Activated CD4-positive, alpha-beta T cell treated with anti-CD3 and anti-CD28 coated beads for 4 hours (primary cell): Measurements from ENCODE around the gene SMYD1.
"Not testable (repeated sequence)": the region's sequence is repeated elsewhere in the genome, so short reads cannot be mapped to it uniquely, and the experiment has no call there.

Source experiments
- DNase-seq, 2 donors: peaks; one replicate each; pipeline ENCODE4 v3.0.0-alpha.2; 2020

Gene SMYD1

GRCh38 chr2:88067598-88067997 is at the start of gene SMYD1:
Gene SMYD1, plus strand, starts transcription at chr2:88067825. Its CDS starts 40 bp downstream, at chr2:88067865.
- no peak for DNase-seq

DNA sequence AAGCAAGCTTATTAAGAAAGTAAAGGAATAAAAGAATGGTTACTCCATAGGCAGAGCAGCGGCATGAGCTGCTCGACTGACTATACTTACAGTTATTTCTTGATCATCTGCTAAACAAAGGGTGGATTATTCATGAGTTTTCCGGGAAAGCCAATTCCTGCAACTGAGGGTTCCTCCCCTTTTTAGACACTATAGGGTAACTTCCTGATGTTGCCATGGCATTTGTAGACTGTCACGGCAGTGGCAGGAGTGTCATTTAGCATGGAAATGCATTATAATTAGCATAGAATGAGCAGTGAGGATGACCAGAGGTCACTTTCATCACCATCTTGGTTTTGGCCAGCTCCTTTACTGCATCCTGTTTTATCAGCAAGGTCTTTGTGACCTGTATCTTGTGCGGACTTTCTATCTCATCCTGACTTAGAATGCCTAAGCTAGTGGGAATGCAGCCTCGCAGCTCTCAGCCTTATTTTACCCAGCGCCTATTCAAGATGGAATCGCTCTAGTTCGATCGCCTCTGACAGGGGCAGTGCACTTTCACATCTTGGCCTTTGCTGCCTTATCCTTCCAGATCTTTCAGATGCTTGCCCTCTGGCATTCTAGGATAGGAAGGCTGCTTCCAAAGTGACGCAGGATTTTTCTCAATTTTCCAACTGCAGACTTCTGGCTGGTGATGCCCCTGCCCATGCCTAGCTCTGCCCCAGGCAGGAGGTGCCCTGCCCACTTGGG is 49.4 kb upstream of the SMYD1 start:
- DNase-seq: not testable (repeated sequence)

- DNase-seq: no peak
These were observed 48.7 kb upstream of the SMYD1 start for GRCh38 chr2:88018909-88019308.

- DNase-seq: no peak
These were observed 47.6 kb upstream of the SMYD1 start for GRCh38 chr2:88019985-88020384.

- no peak for DNase-seq
These were observed 45.0 kb upstream of the SMYD1 start for GRCh38 chr2:88022669-88022921.

- DNase-seq: no peak
These were observed 43.1 kb upstream of the SMYD1 start for GRCh38 chr2:88024509-88024908.

- no peak for DNase-seq
These were observed 39.8 kb upstream of the SMYD1 start for GRCh38 chr2:88027697-88028389.

DNA sequence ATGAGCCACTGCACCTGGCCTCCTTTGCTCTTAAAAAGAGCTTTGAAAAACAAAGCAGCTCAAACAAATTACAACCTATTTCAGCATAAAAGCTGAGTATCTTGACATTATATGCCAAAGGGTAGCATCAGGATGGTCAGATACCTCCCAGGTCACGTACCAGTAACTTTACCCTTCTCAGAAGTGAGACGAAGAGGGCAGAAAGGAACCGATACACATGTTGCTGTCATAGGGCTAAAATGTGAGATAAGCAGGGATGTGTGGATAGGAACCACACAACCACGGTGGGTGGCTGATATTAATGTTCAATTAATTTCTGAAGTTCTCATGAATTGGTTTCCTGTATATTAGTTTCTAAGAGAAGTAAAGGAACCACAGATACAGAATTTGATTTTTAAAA is 38.7 kb upstream of the SMYD1 start:
- no peak for DNase-seq

GRCh38 chr2:88032070-88032702 is 35.4 kb upstream of the SMYD1 start:
- no peak for DNase-seq

DNA sequence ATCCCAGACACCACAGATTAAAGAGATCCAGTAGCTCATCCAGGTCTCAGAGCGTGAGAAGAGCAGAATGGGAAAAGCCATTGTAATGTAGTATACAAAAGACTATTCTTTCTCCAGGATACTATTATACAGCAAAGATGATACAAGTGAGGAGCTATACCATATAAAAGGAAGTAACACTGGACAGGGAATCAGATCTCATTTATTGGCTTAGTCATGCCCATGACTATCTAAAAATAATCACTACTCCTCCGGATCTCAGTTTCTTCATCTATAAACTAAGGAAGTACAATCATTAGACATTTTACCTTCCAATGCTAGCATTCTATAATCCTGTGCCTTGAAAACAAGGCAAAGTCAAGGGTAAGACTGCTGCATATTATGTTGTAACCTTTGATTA is 31.4 kb upstream of the SMYD1 start:
- no peak for DNase-seq

- DNase-seq: no peak
These were observed 31.0 kb upstream of the SMYD1 start for GRCh38 chr2:88036606-88037005.

DNA sequence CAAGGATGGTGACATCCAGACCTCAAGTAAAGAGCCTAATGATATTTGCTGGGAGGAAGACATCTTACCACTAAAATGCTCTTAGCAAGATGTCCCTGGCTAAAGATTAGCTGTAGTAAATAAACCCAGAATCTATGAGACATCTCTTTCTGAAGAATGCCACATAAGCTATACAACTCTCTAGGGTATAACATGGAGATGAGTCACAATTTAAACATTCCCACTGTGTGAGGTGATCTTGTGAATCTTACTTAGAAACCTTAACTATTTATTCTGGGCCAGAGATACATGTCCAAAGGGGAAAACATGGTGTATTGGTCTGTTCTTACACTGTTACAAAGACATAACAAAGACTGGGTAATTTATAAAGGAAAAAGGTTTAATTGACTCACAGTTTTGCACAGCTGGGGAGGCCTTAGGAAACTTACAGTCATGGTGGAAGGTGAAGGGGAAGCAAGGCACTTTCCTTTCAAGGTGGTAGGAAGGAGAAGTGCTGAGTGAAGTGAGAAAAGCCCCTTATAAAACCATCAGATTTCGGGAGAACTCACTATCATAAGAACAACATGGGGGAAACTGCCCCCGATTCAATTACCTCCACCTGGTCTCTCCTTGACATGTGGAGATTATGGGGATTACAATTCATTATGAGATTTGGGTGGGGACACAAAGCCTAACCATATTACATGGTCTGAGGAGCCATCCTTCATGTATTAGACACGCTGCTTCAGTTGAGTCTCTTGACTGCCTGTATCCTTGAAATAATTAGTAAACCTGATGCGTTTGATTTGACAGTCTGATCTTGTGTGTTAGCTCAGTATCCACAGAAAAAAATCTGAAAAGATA is 29.1 kb upstream of the SMYD1 start:
- no peak for DNase-seq

DNA sequence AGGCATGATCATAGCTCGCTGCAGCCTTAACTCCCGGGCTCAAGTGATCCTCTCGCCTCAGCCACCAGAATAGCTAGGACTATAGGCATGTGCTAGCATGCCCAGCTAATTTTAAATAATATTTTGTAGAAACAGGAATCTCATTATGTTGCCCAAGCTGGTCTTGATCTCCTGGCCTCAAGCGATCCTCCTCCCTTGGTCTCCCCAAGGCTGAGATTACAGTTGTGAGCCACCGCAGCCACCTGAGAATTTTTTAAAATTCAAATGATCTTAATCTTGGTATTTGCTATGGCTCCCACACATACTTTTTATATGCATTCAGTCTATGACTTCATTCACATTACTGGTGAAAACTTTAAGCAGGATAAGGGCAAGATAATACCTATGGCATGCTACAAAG is 25.1 kb upstream of the SMYD1 start:
- DNase-seq: no peak

- DNase-seq: not testable (repeated sequence)
These were observed 22.1 kb upstream of the SMYD1 start for GRCh38 chr2:88045561-88045960.

- no peak for DNase-seq
These were observed 19.1 kb upstream of the SMYD1 start for GRCh38 chr2:88048541-88048940.

- DNase-seq: no peak
These were observed 18.0 kb upstream of the SMYD1 start for GRCh38 chr2:88049622-88050021.

- no peak for DNase-seq
These were observed 15.8 kb upstream of the SMYD1 start for GRCh38 chr2:88051792-88052191.

DNA sequence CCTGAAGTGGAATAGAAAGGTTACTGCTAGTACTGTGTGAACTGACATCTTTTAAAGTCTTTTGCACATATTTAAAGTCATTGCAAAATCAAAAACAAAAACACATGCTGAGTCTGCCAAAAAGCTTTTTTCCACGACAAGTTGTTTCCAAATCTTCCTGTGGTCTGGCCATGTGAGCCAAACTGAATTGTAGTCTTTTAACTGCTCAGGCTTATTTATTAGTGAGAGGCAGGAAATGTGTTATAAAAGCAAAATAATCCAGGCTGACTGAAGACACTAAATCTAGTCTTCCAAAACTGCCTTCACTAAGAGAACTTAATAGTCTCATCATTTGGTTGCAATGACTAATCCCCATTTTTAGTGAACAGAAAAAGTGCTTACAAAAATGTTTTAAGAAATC is 14.3 kb upstream of the SMYD1 start:
- DNase-seq: no peak

GRCh38 chr2:88053934-88054781 is 13.5 kb upstream of the SMYD1 start:
- no peak for DNase-seq

- DNase-seq: peak in 1 of 2 donors; percentile 7
These were observed 12.7 kb upstream of the SMYD1 start for GRCh38 chr2:88054782-88055370.

GRCh38 chr2:88055371-88056128 is 12.1 kb upstream of the SMYD1 start, which contains the start of gene KRCC1:
Gene KRCC1, minus strand, starts transcription at chr2:88055783. Its CDS starts 27,220 bp downstream, at chr2:88028563.
- peak; percentile 89 to 94 for DNase-seq
